ENCODE results near the gene C2orf72. TPM values are rescaled to one million over a fixed set of nuclear protein-coding genes. Genes with fewer than 3 reads are reported as not detected.

The C2orf72 gene
- total and polyA plus RNA-seq, 2 donors (not counting 3 experiments of a cell fraction or from before 2014, with no cell fraction given), result 0.01 to 0.11 TPM

DNA sequence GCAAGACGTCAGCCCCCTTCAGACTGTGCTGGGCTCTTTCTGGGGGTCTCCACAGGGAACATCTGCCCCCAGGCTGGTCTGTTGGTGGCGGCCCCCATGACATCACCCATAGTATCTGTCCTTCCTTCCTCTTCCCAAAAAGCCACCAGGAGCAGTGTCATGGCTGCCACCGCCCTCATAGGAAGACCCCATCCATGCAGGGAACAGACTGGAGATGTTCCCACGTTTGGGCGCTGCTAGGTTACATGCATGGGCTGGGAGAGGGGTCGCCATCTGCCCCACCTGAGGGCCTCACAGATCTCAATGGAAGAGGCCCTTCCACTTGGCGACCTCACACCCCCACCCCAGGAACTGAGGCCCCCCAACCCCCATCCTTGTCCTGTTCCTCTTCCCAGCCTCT lies 36.3 kb upstream of the C2orf72 start:
- no peak overlapping the region for H3K27ac ChIP-seq (ENCODE audit: insufficient read depth, low read depth, low read length)
- FAIRE-seq, result no peak

GRCh38 chr2:231001921-231002320 lies 35.4 kb upstream of the C2orf72 start:
- no peak overlapping the region for H3K4me2 ChIP-seq (ENCODE audit: insufficient read depth, low read length)
- intact Hi-C loops (cut with micrococcal nuclease), result no loop called here
- no peaks in the 10 kb centered on the region for H3K4me1 ChIP-seq (ENCODE audit: control insufficient read depth, extremely low read depth, insufficient read depth, low read length)
- peaks cover 2 to 10% of the 10 kb centered on the region in 2 experiments for H3K27me3 ChIP-seq (ENCODE audit: control insufficient read depth in 2 of 2, insufficient read depth in 2 of 2, low read length in 2 of 2)
- ChIA-PET POLR2A (no interaction called here), CTCF (no interaction called here)
- no peak overlapping the region for H3K27ac ChIP-seq (ENCODE audit: insufficient read depth, low read depth, low read length)
- no peak for DNase-seq (ENCODE audit: low read depth, low spot score)
- H4K20me1 ChIP-seq (replicated peaks; ENCODE audit: control insufficient read depth, extremely low read depth, insufficient read depth, low read length), result no peaks in the 10 kb centered on the region
- no peak for TF ChIP-seq POLR2A (IDR thresholded peaks at IDR 0.05; ENCODE audit: low read depth, low read length)
- no peak for TF ChIP-seq FOS (IDR thresholded peaks at IDR 0.05; ENCODE audit: borderline replicate concordance, insufficient read depth, low read length)
- TF ChIP-seq POLR2AphosphoS5 (IDR thresholded peaks at IDR 0.05; ENCODE audit: insufficient read depth, low read depth, low read length), result no peak
- no peak for TF ChIP-seq EZH2 (IDR thresholded peaks at IDR 0.05; ENCODE audit: borderline replicate concordance, low read depth, low read length, severe bottlenecking)
- TF ChIP-seq MAX (IDR thresholded peaks at IDR 0.05; ENCODE audit: insufficient read depth, insufficient read length), result no peak
- no peak for TF ChIP-seq JUN (IDR thresholded peaks at IDR 0.05; ENCODE audit: borderline replicate concordance, insufficient read depth, insufficient read length, low read depth)
- no peak for TF ChIP-seq CTCF (IDR thresholded peaks at IDR 0.05; ENCODE audit: extremely low read depth in 1 of 2, insufficient read depth in 1 of 2, low read depth in 1 of 2, low read length in 2 of 2)
- no peak for TF ChIP-seq GATA2 (IDR thresholded peaks at IDR 0.05; ENCODE audit: insufficient read depth, insufficient read length, low read depth, low read length)
- TF ChIP-seq MYC (IDR thresholded peaks at IDR 0.05; ENCODE audit: low read depth, low read length), result no peak
- H3K9me3 ChIP-seq (replicated peaks; ENCODE audit: control insufficient read depth, insufficient read depth, low read length), result no peaks in the 10 kb centered on the region
- no peak for FAIRE-seq
- no peaks in the 10 kb centered on the region for H3K36me3 ChIP-seq (ENCODE audit: control insufficient read depth in 2 of 2, extremely low read depth in 1 of 2, insufficient read depth in 2 of 2, low read length in 2 of 2)
- H3K4me3 ChIP-seq (replicated peaks in 1 of 3; ENCODE audit: insufficient read depth in 1 of 3, low read depth in 1 of 3, low read length in 3 of 3), result no peak overlapping the region
- H2AFZ ChIP-seq (ENCODE audit: low read depth, low read length), result no peak overlapping the region
- no peaks in the 10 kb centered on the region for H3K79me2 ChIP-seq (ENCODE audit: control insufficient read depth, insufficient read depth, low read length)
- BruUV-seq (replicated peaks), result no TSS peak
- dilution Hi-C loops (cut with MboI; ENCODE audit: extremely low pct_ligation_motif_present, low sequenced_read_pairs), result no loop called here
- H3K9me1 ChIP-seq (replicated peaks; ENCODE audit: control insufficient read depth, extremely low read depth, insufficient read depth, low read length), result no peaks in the 10 kb centered on the region
- H3K9ac ChIP-seq (replicated peaks; ENCODE audit: extremely low read depth, insufficient read depth, low read length), result no peak overlapping the region

More for the DNA sequence above, 36.3 kb upstream of the C2orf72 start:
- no peaks in the 10 kb centered on the region for H3K79me2 ChIP-seq (ENCODE audit: control insufficient read depth, insufficient read depth, low read length)
- POLR2A ChIA-PET, result no interaction called here
- intact Hi-C loops (cut with micrococcal nuclease) (no loop called here), dilution Hi-C loops (cut with MboI; ENCODE audit: extremely low pct_ligation_motif_present, low sequenced_read_pairs) (no loop called here)
- H3K4me3 ChIP-seq (replicated peaks in 1 of 3; ENCODE audit: insufficient read depth in 1 of 3, low read depth in 1 of 3, low read length in 3 of 3), result no peak overlapping the region
- H3K36me3 ChIP-seq (ENCODE audit: control insufficient read depth in 2 of 2, extremely low read depth in 1 of 2, insufficient read depth in 2 of 2, low read length in 2 of 2), result no peaks in the 10 kb centered on the region
- CTCF ChIA-PET, result no interaction called here
- no peaks in the 10 kb centered on the region for H3K9me1 ChIP-seq (replicated peaks; ENCODE audit: control insufficient read depth, extremely low read depth, insufficient read depth, low read length)
- no peak for DNase-seq (ENCODE audit: low read depth, low spot score)
- no peaks in the 10 kb centered on the region for H4K20me1 ChIP-seq (replicated peaks; ENCODE audit: control insufficient read depth, extremely low read depth, insufficient read depth, low read length)
- no peaks in the 10 kb centered on the region for H3K9me3 ChIP-seq (replicated peaks; ENCODE audit: control insufficient read depth, insufficient read depth, low read length)
- no TSS peak for BruUV-seq (replicated peaks)
- H3K9ac ChIP-seq (replicated peaks; ENCODE audit: extremely low read depth, insufficient read depth, low read length), result no peak overlapping the region
- H2AFZ ChIP-seq (ENCODE audit: low read depth, low read length), result no peak overlapping the region
- peaks cover 2 to 10% of the 10 kb centered on the region in 2 experiments for H3K27me3 ChIP-seq (ENCODE audit: control insufficient read depth in 2 of 2, insufficient read depth in 2 of 2, low read length in 2 of 2)
- TF ChIP-seq EZH2 (IDR thresholded peaks at IDR 0.05; ENCODE audit: borderline replicate concordance, low read depth, low read length, severe bottlenecking), result no peak
- TF ChIP-seq FOS (IDR thresholded peaks at IDR 0.05; ENCODE audit: borderline replicate concordance, insufficient read depth, low read length), result no peak
- TF ChIP-seq JUN (IDR thresholded peaks at IDR 0.05; ENCODE audit: borderline replicate concordance, insufficient read depth, insufficient read length, low read depth), result no peak
- H3K4me2 ChIP-seq (ENCODE audit: insufficient read depth, low read length), result no peak overlapping the region
- no peaks in the 10 kb centered on the region for H3K4me1 ChIP-seq (ENCODE audit: control insufficient read depth, extremely low read depth, insufficient read depth, low read length)

Data from endothelial cell of umbilical vein (primary cell).